IMR-90 (cell line): Measurements from ENCODE around the gene SECTM1. TPM values are rescaled to one million over a fixed set of nuclear protein-coding genes. Genes with fewer than 3 reads are reported as not detected.

Experiments
- ATAC-seq: fragments of 200-7000 bp; cut with Tn5 transposase; 2 replicates; pipeline ENCODE4 v1.9.1; 2020; ENCODE audit warnings: low read depth, mild to moderate bottlenecking, moderate library complexity
- BruUV-seq: library from RNA; stranded (reverse); fragments of 400-500 nt; replicated peaks from 2 replicates; lab custom pipeline; 2021; lab: Mats Ljungman, UMichigan
- CTCF ChIA-PET: fragments of 300-600 bp; formaldehyde crosslinking; extraction: SDS; loops from one replicate; lab custom pipeline; 2021; ENCODE audit warnings: antibody characterized with exemption; lab: Yijun Ruan, JAX
- POLR2A ChIA-PET: fragments of 300-600 bp; sonication (Branson Sonifier 250); formaldehyde crosslinking; loops from one replicate; lab custom pipeline; 2022; ENCODE audit warnings: antibody characterized with exemption; ENCODE audit not compliant: unreplicated experiment; lab: Charles Lee
- DNase-seq: peaks from one replicate; pipeline ENCODE4 v3.0.0; 2013
- H2AFZ ChIP-seq: replicated peaks from 2 replicates; pipeline ENCODE3; 2013; ENCODE audit warnings: low read length, mild to moderate bottlenecking; ENCODE audit not compliant: poor library complexity
- H2AK5ac ChIP-seq: 2 replicates; pipeline ENCODE4 v1.6.1; 2013; ENCODE audit warnings: low read depth, low read length, inconsistent platforms
- H2AK9ac ChIP-seq: replicated peaks from 2 replicates; pipeline ENCODE3; 2013; ENCODE audit warnings: mild to moderate bottlenecking, low read depth, low read length, moderate library complexity; ENCODE audit not compliant: poor library complexity
- H2BK120ac ChIP-seq: 2 replicates; pipeline ENCODE4 v1.6.1; 2013; ENCODE audit warnings: low read depth, low read length, inconsistent platforms
- H2BK15ac ChIP-seq: 3 replicates; pipeline ENCODE4 v1.6.1; 2013; ENCODE audit warnings: low read depth, low read length, inconsistent platforms
- H2BK20ac ChIP-seq: 2 replicates; pipeline ENCODE4 v1.6.1; 2013; ENCODE audit warnings: low read depth, mild to moderate bottlenecking, inconsistent platforms, low read length, moderate library complexity
- H2BK5ac ChIP-seq: 2 replicates; pipeline ENCODE4 v1.6.1; 2013; ENCODE audit warnings: mild to moderate bottlenecking, low read depth, low read length, inconsistent platforms; ENCODE audit not compliant: poor library complexity, severe bottlenecking
- H3K14ac ChIP-seq: replicated peaks from 2 replicates; pipeline ENCODE4 v1.6.1; 2013; ENCODE audit warnings: low read depth, low read length, inconsistent platforms
- H3K18ac ChIP-seq: 2 replicates; pipeline ENCODE4 v1.6.1; 2013; ENCODE audit warnings: low read depth, low read length, control low read depth
- H3K23ac ChIP-seq: 2 replicates; pipeline ENCODE4 v1.6.1; 2013; ENCODE audit warnings: low read depth, low read length, inconsistent platforms
- H3K27ac ChIP-seq: 2 replicates; pipeline ENCODE4 v1.5.1; 2013; ENCODE audit warnings: mild to moderate bottlenecking, control low read depth, low read length; ENCODE audit not compliant: insufficient read depth
- H3K27me3 ChIP-seq: 2 replicates; pipeline ENCODE4 v1.6.1; 2013; ENCODE audit warnings: low read length; ENCODE audit not compliant: control insufficient read depth, insufficient read depth
- H3K36me3 ChIP-seq: 2 replicates; pipeline ENCODE4 v1.6.1; 2013; ENCODE audit warnings: low read length, mixed read lengths; ENCODE audit not compliant: control insufficient read depth, insufficient read depth
- H3K4ac ChIP-seq: 2 replicates; pipeline ENCODE4 v1.6.1; 2013; ENCODE audit warnings: low read depth, low read length, inconsistent platforms
- H3K4me1 ChIP-seq: 2 replicates; pipeline ENCODE4 v1.6.1; 2013; ENCODE audit warnings: low read length, mixed read lengths; ENCODE audit not compliant: control insufficient read depth, insufficient read depth
- H3K4me2 ChIP-seq: 2 replicates; pipeline ENCODE4 v1.6.1; 2013; ENCODE audit warnings: low read depth, mild to moderate bottlenecking, control low read depth, low read length, moderate library complexity
- H3K4me3 ChIP-seq: 2 replicates; pipeline ENCODE4 v1.5.1; 2013; ENCODE audit warnings: low read depth, mild to moderate bottlenecking, control low read depth, low read length, moderate library complexity; ENCODE audit not compliant: insufficient read depth
- H3K56ac ChIP-seq: 2 replicates; pipeline ENCODE4 v1.6.1; 2013; ENCODE audit warnings: low read length, inconsistent platforms; ENCODE audit not compliant: insufficient read depth; ENCODE audit errors: extremely low read depth
- H3K79me1 ChIP-seq, 2 experiments: 2 replicates each; pipeline ENCODE4 v1.6.1; 2013; ENCODE audit warnings: low read length in 2 of 2, inconsistent platforms in 1 of 2, low read depth in 1 of 2
- H3K9ac ChIP-seq: 2 replicates; pipeline ENCODE4 v1.6.1; 2013; ENCODE audit warnings: low read depth, low read length, control low read depth
- H3K9me1 ChIP-seq: 2 replicates; pipeline ENCODE4 v1.6.1; 2013; ENCODE audit warnings: low read length, inconsistent platforms; ENCODE audit not compliant: insufficient read depth
- H3K9me3 ChIP-seq: 2 replicates; pipeline ENCODE4 v1.6.1; 2013; ENCODE audit warnings: low read length; ENCODE audit not compliant: control insufficient read depth, insufficient read depth
- H4K20me1 ChIP-seq: 2 replicates; pipeline ENCODE4 v1.6.1; 2013; ENCODE audit warnings: low read length, inconsistent platforms; ENCODE audit not compliant: insufficient read depth
- H4K5ac ChIP-seq: 2 replicates; pipeline ENCODE4 v1.6.1; 2013; ENCODE audit warnings: mild to moderate bottlenecking, low read depth, low read length, control low read depth
- H4K8ac ChIP-seq, 2 experiments: 2 replicates each; pipeline ENCODE4 v1.6.1; 2013; ENCODE audit warnings: low read depth in 2 of 2, low read length in 2 of 2, control low read depth in 1 of 2, inconsistent platforms in 1 of 2
- H4K91ac ChIP-seq: 2 replicates; pipeline ENCODE4 v1.6.1; 2013; ENCODE audit warnings: low read depth, low read length, inconsistent platforms; ENCODE audit not compliant: insufficient read depth
- CTCF ChIP-seq: conservative IDR thresholded peaks from 2 replicates; pipeline ENCODE4 v1.5.1; 2012; ENCODE audit warnings: mild to moderate bottlenecking, low read depth, low read length, improper control_type of control experiment
- FOS ChIP-seq: fragments of 150-350 bp; IDR thresholded peaks from 2 replicates; pipeline ENCODE4 v1.6.1; 2016; ENCODE audit warnings: low read depth, low read length
- MAFK ChIP-seq: IDR thresholded peaks from 2 replicates; pipeline ENCODE4 v1.6.1; 2012; ENCODE audit warnings: low read depth, low read length, improper control_type of control experiment
- MAZ ChIP-seq: IDR thresholded peaks from 2 replicates; pipeline ENCODE4 v1.6.1; 2012; ENCODE audit warnings: low read depth, mild to moderate bottlenecking, low read length, improper control_type of control experiment, moderate library complexity, borderline replicate concordance
- NFE2L2 ChIP-seq: fragments of 150-350 bp; IDR thresholded peaks from 2 replicates; pipeline ENCODE4 v1.6.1; 2016; ENCODE audit warnings: low read depth, mild to moderate bottlenecking, low read length
- RAD21 ChIP-seq: IDR thresholded peaks from 2 replicates; pipeline ENCODE4 v1.6.1; 2012; ENCODE audit warnings: low read length, improper control_type of control experiment
- SMC3 ChIP-seq: fragments of 150-350 bp; IDR thresholded peaks from 2 replicates; pipeline ENCODE4 v1.6.1; 2016; ENCODE audit warnings: low read depth, mild to moderate bottlenecking, antibody characterized with exemption, low read length, moderate library complexity
- USF2 ChIP-seq: fragments of 150-350 bp; IDR thresholded peaks from 2 replicates; pipeline ENCODE4 v1.6.1; 2017; ENCODE audit warnings: mild to moderate bottlenecking, antibody characterized with exemption, low read length, low read depth
- WGBS, 2 experiments: methylation state at CpG; one replicate each; pipeline versions ENCODE4 v1.1.5 to v1.1.7; 2013; ENCODE audit warnings: missing lambda C conversion rate in 2 of 2; ENCODE audit not compliant: insufficient read length in 1 of 2; ENCODE audit errors: extremely low coverage in 2 of 2; 5-methylcytosine and 5-hydroxymethylcytosine counted together
- dilution Hi-C: fragments of 300-500 bp; cut with HindIII; formaldehyde crosslinking; loops from one replicate; pipeline ENCODE4 v1.14.3; 2018; ENCODE audit warnings: low sequenced_read_pairs; ENCODE audit not compliant: unreplicated experiment
- in situ Hi-C: fragments of 300-500 bp; cut with MboI; formaldehyde crosslinking; loops from 3 replicates; pipeline ENCODE4 v1.14.3; 2019; ENCODE audit warnings: low sequenced_read_pairs, inconsistent platforms, mixed read lengths
- intact Hi-C: fragments of 100-400 bp; cut with micrococcal nuclease; formaldehyde crosslinking; loops from 2 replicates; pipeline ENCODE4 v1.10.0; 2022
- polyA plus RNA-seq, 3 experiments: library from polyadenylated mRNA; depleted of rRNA; stranded (reverse); fragments of >200 nt; gene quantifications; 2 replicates each; pipeline ENCODE4 v1.2.3, GENCODE V29; 2012; ENCODE audit warnings: low replicate concordance in 1 of 3
- total RNA-seq: library from RNA; depleted of rRNA; stranded (reverse); fragments of >200 nt; gene quantifications from 2 replicates; pipeline ENCODE4 v1.2.3, GENCODE V29; 2012

The SECTM1 gene
- total and polyA plus RNA-seq, 2 of the 4 experiments (the other 2 are of a cell fraction): 2.3 to 4.4 TPM

GRCh38 chr17:82354804-82355308 lies 21.3 kb upstream of the SECTM1 start:
- Histone ChIP-seq H3K56ac (no peak overlapping the region), H3K4ac (no peak overlapping the region), H3K27ac (no peak overlapping the region), H3K4me1 (peaks cover 5% of the 10 kb centered on the region; the same call in 1 of the 2 replicates), H4K91ac (no peak overlapping the region), H3K14ac (no peak overlapping the region), H4K5ac (no peak overlapping the region), H3K9me3 (no peaks in the 10 kb centered on the region), H3K23ac (no peak overlapping the region), H2BK120ac (no peak overlapping the region), H4K8ac (no peak overlapping the region), H2AK9ac (no peak overlapping the region), H3K79me1 (no peaks in the 10 kb centered on the region), H3K9me1 (no peaks in the 10 kb centered on the region), H3K9ac (no peak overlapping the region), H3K18ac (no peak overlapping the region), H2AK5ac (no peak overlapping the region), H3K36me3 (no peaks in the 10 kb centered on the region), H3K4me2 (no peak overlapping the region), H2BK15ac (no peak overlapping the region), H2BK20ac (no peak overlapping the region), H2AFZ (no peak overlapping the region), H4K20me1 (peaks cover 7% of the 10 kb centered on the region; the same call in 1 of the 2 replicates), H2BK5ac (no peak overlapping the region), H3K27me3 (peaks cover 27% of the 10 kb centered on the region; the same call in 1 of the 2 replicates), H3K4me3 (no peak overlapping the region)
- no peak for TF ChIP-seq CTCF
- TF ChIP-seq USF2: no peak
- TF ChIP-seq MAFK: no peak
- TF ChIP-seq NFE2L2: no peak
- TF ChIP-seq MAZ: no peak
- TF ChIP-seq RAD21: no peak
- no peak for TF ChIP-seq SMC3
- TF ChIP-seq FOS: no peak
- no peak for ATAC-seq
- in situ Hi-C loops: loop anchor here (5.0 to 10.0 kb wide), 3 partner anchors 52 to 420 kb away; no protein-coding TSS in a partner anchor
- ChIA-PET POLR2A (no interaction called here), CTCF (no interaction called here)
- no TSS peak for BruUV-seq
- dilution Hi-C loops: no loop called here
- DNase-seq: no peak
- WGBS, 2 experiments: 77% methylated on average over 4 of the region's 7 CpGs; no CpG with 5 or more reads in 1 of the 2 experiments
- intact Hi-C loops: no loop called here
